Testis (tissue), 3 donors: Measurements from ENCODE around the gene POLR3GL. TPM values are rescaled to one million over a fixed set of nuclear protein-coding genes. Genes with fewer than 3 reads are reported as not detected.

Source experiments
- DNase-seq: peaks from one replicate; pipeline ENCODE4 v3.0.0-alpha.2; 2019
- H3K27ac ChIP-seq, 2 donors: fragments of 200-600 bp; sonication (generic); one replicate each; pipeline ENCODE4 v1.5.1; 2019
- H3K27me3 ChIP-seq: fragments of 200-600 bp; sonication (generic); one replicate; pipeline ENCODE4 v1.5.1; 2019
- H3K36me3 ChIP-seq: fragments of 200-600 bp; sonication (generic); one replicate; pipeline ENCODE4 v1.5.1; 2017; ENCODE audit warnings: low read depth; ENCODE audit errors: missing control alignments
- H3K4me1 ChIP-seq: fragments of 200-600 bp; sonication (generic); one replicate; pipeline ENCODE4 v1.5.1; 2019
- H3K4me3 ChIP-seq, 2 donors: fragments of 200-600 bp; sonication (generic); one replicate each; pipeline ENCODE4 v1.5.1; 2017 to 2019
- H3K9me3 ChIP-seq: fragments of 200-600 bp; sonication (generic); one replicate; pipeline ENCODE4 v1.5.1; 2017
- POLR2A ChIP-seq: fragments of 450-650 bp; IDR thresholded peaks from one replicate; pipeline ENCODE4 v1.6.1; 2017; ENCODE audit warnings: antibody characterized with exemption, mild to moderate bottlenecking, moderate library complexity
- WGBS, 2 donors: methylation state at CpG; one replicate each; pipeline ENCODE4 v1.1.5; 2018; 5-methylcytosine and 5-hydroxymethylcytosine counted together
- intact Hi-C: fragments of 100-400 bp; cut with DNase I; formaldehyde crosslinking; loops from one replicate; pipeline ENCODE4 v1.15.1; 2023; ENCODE audit warnings: low total_unique reads
- polyA plus RNA-seq: library from polyadenylated mRNA; stranded (reverse); fragments of 350-450 nt; fragmentation: Illumina TruSeq; extraction: RNeasy Lipid Tissue Mini Kit (QIAGEN cat#74804); gene quantifications from one replicate; pipeline ENCODE4 v1.2.3, GENCODE V29; 2014; ENCODE audit warnings: low read depth, low replicate concordance; ENCODE audit not compliant: insufficient read depth
- total RNA-seq, 2 donors: library from RNA; depleted of rRNA; stranded (reverse); fragments of >200 nt; gene quantifications; one replicate each; pipeline ENCODE4 v1.2.3, GENCODE V29; 2016
- TF ChIP-seq, protein P1 (sequence below), 3 experiments: fragments of 450-650 bp in 2 of 3; fragments of 200-600 bp in 1 of 3; sonication (generic) in 1 of 3; IDR thresholded peaks; one replicate each; pipeline ENCODE4 v1.5.1; 2016 to 2019; ENCODE audit warnings: antibody characterized with exemption in 3 of 3, mild to moderate bottlenecking in 2 of 3, moderate library complexity in 1 of 3

The POLR3GL gene
- total and polyA plus RNA-seq, 3 donors from 2014 or later, result 20.9 to 37.9 (median 23.5) TPM

DNA sequence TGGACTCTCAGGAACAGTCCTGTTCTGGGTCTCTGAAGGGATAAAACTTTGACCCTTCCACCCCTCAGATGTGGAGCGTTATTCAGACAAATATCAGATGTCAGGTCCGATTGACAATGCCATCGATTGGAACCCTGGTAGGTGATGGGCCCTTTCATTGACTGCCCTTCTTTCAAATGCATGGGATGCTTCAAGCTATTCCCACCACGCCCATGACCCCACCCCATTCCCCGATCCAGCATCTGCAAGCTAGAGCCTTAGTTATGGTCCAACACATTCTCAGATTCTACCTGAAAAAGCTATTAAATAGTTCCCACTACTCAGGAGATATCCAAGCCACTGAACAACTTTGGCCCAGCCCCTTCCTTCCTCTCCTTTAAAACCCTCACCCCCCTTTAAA lies 12.5 kb downstream of the POLR3GL start:
- peaks cover 29% of the 10 kb centered on the region for H3K4me1 ChIP-seq

GRCh38 chr1:145977486-145978470 lies 13.3 kb downstream of the POLR3GL start:
- WGBS, 2 donors, result 37 to 40% methylated on average over 9 of the region's 9 CpGs
- DNase-seq, result peak; percentile 91
- peaks cover 29% of the 10 kb centered on the region for H3K4me1 ChIP-seq

More for the DNA sequence above, 12.5 kb downstream of the POLR3GL start:
- H3K27ac ChIP-seq, result peak overlapping the region; percentile 90 to 96
- 85 to 95% methylated on average over 5 of the region's 5 CpGs for WGBS, 2 donors
- no peak for DNase-seq
- H3K9me3 ChIP-seq, result no peaks in the 10 kb centered on the region
- no peaks in the 10 kb centered on the region for H3K36me3 ChIP-seq
- intact Hi-C loops, result no loop called here
- H3K4me3 ChIP-seq, result no peak overlapping the region
- TF ChIP-seq POLR2A, result no peak
- TF ChIP-seq, protein P1, sequence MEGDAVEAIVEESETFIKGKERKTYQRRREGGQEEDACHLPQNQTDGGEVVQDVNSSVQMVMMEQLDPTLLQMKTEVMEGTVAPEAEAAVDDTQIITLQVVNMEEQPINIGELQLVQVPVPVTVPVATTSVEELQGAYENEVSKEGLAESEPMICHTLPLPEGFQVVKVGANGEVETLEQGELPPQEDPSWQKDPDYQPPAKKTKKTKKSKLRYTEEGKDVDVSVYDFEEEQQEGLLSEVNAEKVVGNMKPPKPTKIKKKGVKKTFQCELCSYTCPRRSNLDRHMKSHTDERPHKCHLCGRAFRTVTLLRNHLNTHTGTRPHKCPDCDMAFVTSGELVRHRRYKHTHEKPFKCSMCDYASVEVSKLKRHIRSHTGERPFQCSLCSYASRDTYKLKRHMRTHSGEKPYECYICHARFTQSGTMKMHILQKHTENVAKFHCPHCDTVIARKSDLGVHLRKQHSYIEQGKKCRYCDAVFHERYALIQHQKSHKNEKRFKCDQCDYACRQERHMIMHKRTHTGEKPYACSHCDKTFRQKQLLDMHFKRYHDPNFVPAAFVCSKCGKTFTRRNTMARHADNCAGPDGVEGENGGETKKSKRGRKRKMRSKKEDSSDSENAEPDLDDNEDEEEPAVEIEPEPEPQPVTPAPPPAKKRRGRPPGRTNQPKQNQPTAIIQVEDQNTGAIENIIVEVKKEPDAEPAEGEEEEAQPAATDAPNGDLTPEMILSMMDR (IDR thresholded peaks at IDR 0.05), result no peak
- no peaks in the 10 kb centered on the region for H3K27me3 ChIP-seq

GRCh38 chr1:145978471-145978853 lies 14.0 kb downstream of the POLR3GL start:
- no peak overlapping the region for H3K4me3 ChIP-seq
- peak overlapping the region; percentile 90 to 96 for H3K27ac ChIP-seq
- H3K27me3 ChIP-seq, result no peaks in the 10 kb centered on the region
- intact Hi-C loops, result no loop called here
- no peak for DNase-seq
- H3K9me3 ChIP-seq, result no peaks in the 10 kb centered on the region
- H3K4me1 ChIP-seq, result peaks cover 29% of the 10 kb centered on the region
- H3K36me3 ChIP-seq, result no peaks in the 10 kb centered on the region
- TF ChIP-seq, protein P1 (IDR thresholded peaks at IDR 0.05), result no peak
- no peak for TF ChIP-seq POLR2A

More at GRCh38 chr1:145977486-145978470, 13.3 kb downstream of the POLR3GL start:
- Histone ChIP-seq H3K27me3 (no peaks in the 10 kb centered on the region), H3K9me3 (no peaks in the 10 kb centered on the region), H3K27ac (peak overlapping the region; percentile 90 to 96), H3K4me3 (no peak overlapping the region), H3K36me3 (no peaks in the 10 kb centered on the region)
- TF ChIP-seq, protein P1 (IDR thresholded peaks at IDR 0.05), result peak; percentile 82 to 89 (median 86)
- TF ChIP-seq POLR2A, result no peak
- intact Hi-C loops, result no loop called here

DNA sequence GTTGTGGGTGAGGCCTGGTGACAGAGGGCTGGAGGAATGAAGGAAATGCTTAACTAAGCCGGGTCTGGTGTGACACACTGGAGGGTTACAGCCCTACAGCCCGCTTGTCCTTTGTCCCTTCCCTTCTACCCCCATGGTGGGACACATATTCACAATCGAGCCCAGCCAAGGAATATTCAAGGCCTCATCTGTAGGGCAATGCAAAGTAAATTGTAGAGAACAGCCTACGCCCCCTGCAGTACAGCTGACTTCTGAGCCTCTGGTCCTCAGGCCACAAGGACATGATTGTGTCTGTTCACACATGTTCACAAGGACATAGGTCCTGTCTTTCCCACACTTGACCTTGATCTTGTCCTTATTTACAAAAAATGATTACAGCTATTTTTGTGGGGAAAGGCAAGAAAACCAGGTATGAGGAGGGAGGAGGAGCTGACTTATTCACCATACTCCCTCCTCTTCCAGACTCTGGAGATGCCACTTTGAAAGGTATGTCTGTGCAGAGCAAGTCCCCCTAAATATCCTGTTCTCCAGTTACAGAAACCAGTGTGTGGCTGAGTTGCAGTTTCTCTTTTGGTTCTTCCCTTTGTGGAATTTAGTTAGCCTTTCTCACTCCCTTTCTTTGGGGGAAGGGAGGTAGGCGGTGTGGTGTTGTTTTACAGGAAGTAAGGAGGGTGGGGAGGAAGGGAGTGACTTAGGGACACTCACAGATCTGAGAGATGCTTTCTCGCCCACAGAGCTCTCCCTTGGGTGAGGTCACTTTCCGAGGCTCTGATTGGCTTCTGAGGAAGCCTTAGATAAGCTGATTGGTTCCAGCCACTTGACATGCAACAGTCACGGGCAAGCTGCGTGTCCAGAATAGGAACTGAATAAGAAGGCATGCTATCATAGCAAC lies 14.6 kb downstream of the POLR3GL start:
- Histone ChIP-seq H3K36me3 (no peaks in the 10 kb centered on the region), H3K27me3 (no peaks in the 10 kb centered on the region), H3K9me3 (no peaks in the 10 kb centered on the region), H3K27ac (peak overlapping the region; percentile 90 to 96), H3K4me3 (no peak overlapping the region), H3K4me1 (peaks cover 29% of the 10 kb centered on the region)
- WGBS, 2 donors, result 26 to 27% methylated on average over 9 of the region's 9 CpGs
- peak; percentile 17 for TF ChIP-seq POLR2A
- TF ChIP-seq, protein P1 (IDR thresholded peaks at IDR 0.05), result peak in 2 of 3 experiments; percentile 12 to 24
- intact Hi-C loops, result no loop called here
- DNase-seq, result peak; percentile 97
